Measurements from ENCODE around the gene RASGEF1B.
"Not testable (repeated sequence)": the region's sequence is repeated elsewhere in the genome, so short reads cannot be mapped to it uniquely, and the experiment has no call there.

Gene RASGEF1B

GRCh38 chr4:81421346-81422218 is 50.1 kb downstream of the RASGEF1B start:
- H3K9ac ChIP-seq (ENCODE audit: low read length) = no peak overlapping the region
- no peaks in the 10 kb centered on the region for H3K36me3 ChIP-seq (ENCODE audit: control insufficient read depth, insufficient read depth, low read length)
- H3K4me1 ChIP-seq (ENCODE audit: control insufficient read depth, insufficient read depth, low read length) = peaks cover 33% of the 10 kb centered on the region
- H3K4me3 ChIP-seq (ENCODE audit: low read length) = no peak overlapping the region
- no peaks in the 10 kb centered on the region for H3K9me3 ChIP-seq (ENCODE audit: control insufficient read depth, low read length)
- H3K27me3 ChIP-seq (ENCODE audit: control insufficient read depth, insufficient read depth, low read length) = no peaks in the 10 kb centered on the region

- Histone ChIP-seq H3K4me3 (ENCODE audit: low read length) (no peak overlapping the region), H3K9me3 (ENCODE audit: control insufficient read depth, low read length) (no peaks in the 10 kb centered on the region), H3K36me3 (ENCODE audit: control insufficient read depth, insufficient read depth, low read length) (no peaks in the 10 kb centered on the region), H3K27me3 (ENCODE audit: control insufficient read depth, insufficient read depth, low read length) (no peaks in the 10 kb centered on the region), H3K4me1 (ENCODE audit: control insufficient read depth, insufficient read depth, low read length) (peaks cover 23% of the 10 kb centered on the region), H3K9ac (ENCODE audit: low read length) (no peak overlapping the region)
Observed at GRCh38 chr4:81418572-81418971, 53.1 kb downstream of the RASGEF1B start.

DNA sequence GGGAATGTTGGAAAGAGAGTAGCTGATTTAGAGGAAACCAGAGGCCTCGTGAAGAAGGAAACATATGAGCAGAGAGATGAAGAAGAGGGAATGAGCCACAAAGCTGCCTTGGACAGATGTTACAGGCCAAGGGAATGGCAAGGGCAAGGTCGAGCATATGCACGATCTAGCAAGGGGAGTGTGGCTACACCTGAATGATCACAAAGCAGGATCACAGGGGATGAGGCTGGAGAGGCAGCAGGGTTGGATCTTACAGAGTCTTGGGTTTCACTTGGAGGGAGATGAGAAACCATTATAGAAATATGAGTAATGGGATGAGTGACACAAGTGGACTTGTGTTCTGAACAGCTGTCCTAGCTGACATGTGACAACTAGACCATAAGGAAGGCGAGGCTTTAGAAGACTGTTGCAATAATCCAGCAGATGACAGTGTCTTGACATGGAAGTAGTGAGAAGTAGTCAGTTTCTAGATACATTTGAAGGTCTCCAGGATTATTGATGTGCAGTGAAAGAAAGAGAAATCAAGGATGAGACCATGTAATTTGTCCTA is 58.7 kb downstream of the RASGEF1B start:
- Histone ChIP-seq H3K27me3 (ENCODE audit: control insufficient read depth, insufficient read depth, low read length) (no peaks in the 10 kb centered on the region), H3K4me1 (ENCODE audit: control insufficient read depth, insufficient read depth, low read length) (no peaks in the 10 kb centered on the region), H3K4me3 (ENCODE audit: low read length) (no peak overlapping the region), H3K36me3 (ENCODE audit: control insufficient read depth, insufficient read depth, low read length) (no peaks in the 10 kb centered on the region), H3K9me3 (ENCODE audit: control insufficient read depth, low read length) (no peaks in the 10 kb centered on the region), H3K9ac (ENCODE audit: low read length) (no peak overlapping the region)

- Histone ChIP-seq H3K27me3 (ENCODE audit: control insufficient read depth, insufficient read depth, low read length) (no peaks in the 10 kb centered on the region), H3K36me3 (ENCODE audit: control insufficient read depth, insufficient read depth, low read length) (no peaks in the 10 kb centered on the region), H3K4me3 (ENCODE audit: low read length) (no peak overlapping the region), H3K4me1 (ENCODE audit: control insufficient read depth, insufficient read depth, low read length) (no peaks in the 10 kb centered on the region), H3K9me3 (ENCODE audit: control insufficient read depth, low read length) (no peaks in the 10 kb centered on the region), H3K9ac (ENCODE audit: low read length) (no peak overlapping the region)
Observed at GRCh38 chr4:81410680-81411079, 61.0 kb downstream of the RASGEF1B start.

GRCh38 chr4:81409836-81410235 is 61.9 kb downstream of the RASGEF1B start:
- no peaks in the 10 kb centered on the region for H3K36me3 ChIP-seq (ENCODE audit: control insufficient read depth, insufficient read depth, low read length)
- H3K9me3 ChIP-seq (ENCODE audit: control insufficient read depth, low read length) = no peaks in the 10 kb centered on the region
- H3K9ac ChIP-seq (ENCODE audit: low read length) = no peak overlapping the region
- no peaks in the 10 kb centered on the region for H3K4me1 ChIP-seq (ENCODE audit: control insufficient read depth, insufficient read depth, low read length)
- no peak overlapping the region for H3K4me3 ChIP-seq (ENCODE audit: low read length)
- H3K27me3 ChIP-seq (ENCODE audit: control insufficient read depth, insufficient read depth, low read length) = no peaks in the 10 kb centered on the region

GRCh38 chr4:81408341-81408740 is 63.4 kb downstream of the RASGEF1B start:
- H3K4me1 ChIP-seq (ENCODE audit: control insufficient read depth, insufficient read depth, low read length) = no peaks in the 10 kb centered on the region
- H3K36me3 ChIP-seq (ENCODE audit: control insufficient read depth, insufficient read depth, low read length) = no peaks in the 10 kb centered on the region
- H3K27me3 ChIP-seq (ENCODE audit: control insufficient read depth, insufficient read depth, low read length) = no peaks in the 10 kb centered on the region
- H3K9ac ChIP-seq (ENCODE audit: low read length) = no peak overlapping the region
- no peaks in the 10 kb centered on the region for H3K9me3 ChIP-seq (ENCODE audit: control insufficient read depth, low read length)
- H3K4me3 ChIP-seq (ENCODE audit: low read length) = no peak overlapping the region

DNA sequence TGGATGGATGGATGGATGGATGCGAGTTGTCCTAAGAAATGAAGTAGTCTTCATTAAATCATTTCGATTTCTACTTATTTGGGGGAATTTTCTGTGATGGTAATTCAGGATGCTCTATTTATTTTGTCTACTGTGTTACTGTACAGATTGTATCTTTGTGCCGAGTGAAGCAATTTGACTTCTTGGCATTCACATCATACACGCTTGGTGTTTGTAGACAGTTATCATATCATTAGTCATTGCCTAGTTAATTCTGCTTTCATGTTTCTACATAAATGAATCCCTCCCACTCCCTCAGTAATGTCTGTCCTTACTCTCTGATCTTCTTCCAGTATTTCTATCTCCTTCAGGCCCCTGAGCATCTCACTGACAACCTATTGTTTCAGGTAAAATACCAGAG is 64.0 kb downstream of the RASGEF1B start:
- Histone ChIP-seq H3K9me3 (ENCODE audit: control insufficient read depth, low read length) (no peaks in the 10 kb centered on the region), H3K4me3 (ENCODE audit: low read length) (no peak overlapping the region), H3K27me3 (ENCODE audit: control insufficient read depth, insufficient read depth, low read length) (no peaks in the 10 kb centered on the region), H3K4me1 (ENCODE audit: control insufficient read depth, insufficient read depth, low read length) (no peaks in the 10 kb centered on the region), H3K9ac (ENCODE audit: low read length) (no peak overlapping the region), H3K36me3 (ENCODE audit: control insufficient read depth, insufficient read depth, low read length) (no peaks in the 10 kb centered on the region)

GRCh38 chr4:81406481-81406880 is 65.2 kb downstream of the RASGEF1B start:
- not testable (repeated sequence) for H3K36me3 ChIP-seq (ENCODE audit: control insufficient read depth, insufficient read depth, low read length); H3K9me3 ChIP-seq (ENCODE audit: control insufficient read depth, low read length)

GRCh38 chr4:81405900-81406401 is 65.8 kb downstream of the RASGEF1B start:
- Histone ChIP-seq H3K4me3 (ENCODE audit: low read length) (no peak overlapping the region), H3K9me3 (ENCODE audit: control insufficient read depth, low read length) (no peaks in the 10 kb centered on the region), H3K36me3 (ENCODE audit: control insufficient read depth, insufficient read depth, low read length) (no peaks in the 10 kb centered on the region), H3K9ac (ENCODE audit: low read length) (no peak overlapping the region), H3K4me1 (ENCODE audit: control insufficient read depth, insufficient read depth, low read length) (no peaks in the 10 kb centered on the region), H3K27me3 (ENCODE audit: control insufficient read depth, insufficient read depth, low read length) (no peaks in the 10 kb centered on the region)

More at GRCh38 chr4:81406481-81406880, 65.2 kb downstream of the RASGEF1B start:
- H3K4me1 ChIP-seq (ENCODE audit: control insufficient read depth, insufficient read depth, low read length); H3K9ac ChIP-seq (ENCODE audit: low read length); H3K4me3 ChIP-seq (ENCODE audit: low read length); H3K27me3 ChIP-seq (ENCODE audit: control insufficient read depth, insufficient read depth, low read length): not testable (repeated sequence)

- H3K4me1 ChIP-seq (ENCODE audit: control insufficient read depth, insufficient read depth, low read length) = no peaks in the 10 kb centered on the region
- H3K9me3 ChIP-seq (ENCODE audit: control insufficient read depth, low read length) = no peaks in the 10 kb centered on the region
- no peak overlapping the region for H3K9ac ChIP-seq (ENCODE audit: low read length)
- no peaks in the 10 kb centered on the region for H3K27me3 ChIP-seq (ENCODE audit: control insufficient read depth, insufficient read depth, low read length)
- H3K4me3 ChIP-seq (ENCODE audit: low read length) = no peak overlapping the region
- no peaks in the 10 kb centered on the region for H3K36me3 ChIP-seq (ENCODE audit: control insufficient read depth, insufficient read depth, low read length)
Observed at GRCh38 chr4:81404741-81405140, 67.0 kb downstream of the RASGEF1B start.

GRCh38 chr4:81404294-81404693 is 67.4 kb downstream of the RASGEF1B start:
- H3K4me1 ChIP-seq (ENCODE audit: control insufficient read depth, insufficient read depth, low read length) = no peaks in the 10 kb centered on the region
- no peak overlapping the region for H3K9ac ChIP-seq (ENCODE audit: low read length)
- no peaks in the 10 kb centered on the region for H3K9me3 ChIP-seq (ENCODE audit: control insufficient read depth, low read length)
- no peak overlapping the region for H3K4me3 ChIP-seq (ENCODE audit: low read length)
- H3K27me3 ChIP-seq (ENCODE audit: control insufficient read depth, insufficient read depth, low read length) = no peaks in the 10 kb centered on the region
- no peaks in the 10 kb centered on the region for H3K36me3 ChIP-seq (ENCODE audit: control insufficient read depth, insufficient read depth, low read length)

DNA sequence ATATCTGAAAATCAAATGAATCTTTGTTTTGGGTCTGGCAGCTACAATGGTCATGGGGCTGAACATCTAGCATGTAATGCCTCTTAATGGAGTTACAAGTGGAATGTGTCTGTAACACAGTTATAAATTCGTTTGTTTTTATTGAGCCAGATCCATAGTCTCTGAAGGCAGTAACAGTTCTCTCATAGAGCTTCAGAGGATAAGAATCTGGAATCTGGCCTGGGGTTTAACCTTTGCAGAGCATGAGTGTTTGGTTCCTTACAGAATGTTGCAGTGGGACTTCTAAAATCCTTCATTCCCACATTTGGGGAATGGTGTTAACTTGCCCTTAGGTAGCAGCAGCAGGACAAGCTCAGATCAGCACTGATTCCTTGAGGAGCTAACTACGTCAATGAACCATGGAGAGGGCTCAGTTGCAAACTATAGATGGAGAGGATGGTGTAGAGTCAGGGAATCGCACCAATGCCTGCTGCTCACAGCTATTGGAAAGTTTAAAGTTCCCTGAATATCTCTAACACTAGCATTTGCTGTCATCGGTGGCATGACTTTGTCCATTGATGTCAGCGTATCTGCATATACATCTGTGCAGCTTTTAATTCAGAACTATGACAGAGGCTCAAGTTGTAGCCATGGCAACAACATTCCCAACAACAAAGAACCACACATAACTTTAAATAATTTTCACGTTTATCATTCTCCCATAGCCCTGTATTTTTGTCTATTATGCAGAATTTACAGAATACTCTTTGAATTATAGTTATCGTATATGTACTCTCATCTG is 72.2 kb downstream of the RASGEF1B start:
- no peak overlapping the region for H3K9ac ChIP-seq (ENCODE audit: low read length)
- H3K27me3 ChIP-seq (ENCODE audit: control insufficient read depth, insufficient read depth, low read length) = no peaks in the 10 kb centered on the region
- H3K4me1 ChIP-seq (ENCODE audit: control insufficient read depth, insufficient read depth, low read length) = no peaks in the 10 kb centered on the region
- no peaks in the 10 kb centered on the region for H3K9me3 ChIP-seq (ENCODE audit: control insufficient read depth, low read length)
- no peak overlapping the region for H3K4me3 ChIP-seq (ENCODE audit: low read length)
- no peaks in the 10 kb centered on the region for H3K36me3 ChIP-seq (ENCODE audit: control insufficient read depth, insufficient read depth, low read length)

Measured in mucosa of stomach (tissue), 1 donor.